ENCODE results near the gene HYCC1.
A peak's percentile ranks its signal among the peaks of the same experiment; 100 is the strongest.
"Not testable (repeated sequence)": the region's sequence is repeated elsewhere in the genome, so short reads cannot be mapped to it uniquely, and the experiment has no call there.

Gene HYCC1

DNA sequence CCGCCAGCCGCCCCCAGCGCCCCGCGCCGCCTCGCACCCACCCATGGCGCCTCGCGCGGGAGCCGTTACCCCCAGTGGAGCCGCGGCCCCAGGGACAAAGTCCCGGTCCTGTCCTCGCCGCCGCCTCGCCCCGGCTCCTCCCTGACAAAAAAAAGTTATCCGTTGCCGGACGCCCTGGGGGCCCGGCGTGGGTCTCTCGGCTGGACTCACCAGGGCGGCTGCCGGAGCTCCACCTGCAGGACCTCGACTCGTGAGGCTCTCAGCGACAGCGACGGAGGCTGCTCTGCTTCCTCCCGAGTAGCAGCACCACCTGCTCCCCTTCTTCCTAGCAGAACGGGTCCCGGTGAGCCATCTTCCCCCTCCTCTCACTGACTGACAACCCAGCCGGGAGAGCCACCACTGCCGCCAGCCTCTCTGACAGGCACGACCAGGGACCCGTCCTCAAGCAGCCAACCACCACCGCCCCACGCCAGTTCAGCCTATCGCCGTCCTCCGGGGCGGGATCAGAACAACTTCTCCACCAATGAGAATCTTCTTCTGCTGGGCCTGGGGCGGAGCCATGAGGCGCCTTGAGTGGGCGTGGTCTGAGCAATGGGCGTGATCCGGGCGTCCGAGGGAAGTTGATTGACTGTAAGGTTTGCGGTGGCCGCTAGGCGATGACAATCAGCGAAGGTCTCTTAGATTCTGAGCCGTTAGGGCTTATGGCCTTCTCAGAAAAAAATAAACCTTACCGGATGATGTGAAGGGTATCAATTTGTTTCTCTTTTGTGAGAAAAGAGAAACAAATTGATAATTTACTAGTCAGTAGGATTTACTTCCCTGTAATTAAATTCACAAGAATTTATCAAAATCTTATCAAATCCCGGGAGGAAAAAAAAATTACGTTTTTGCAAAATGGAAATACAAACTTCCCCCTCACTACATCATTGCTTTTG, at the start of gene HYCC1:
TSS of gene HYCC1 (minus strand) at position 416 of the 935 bp plus-strand sequence. CDS start 23,019 bp downstream, outside the sequence.
- DNase-seq (ENCODE audit: low read depth, low spot score) = peak; percentile 97

DNA sequence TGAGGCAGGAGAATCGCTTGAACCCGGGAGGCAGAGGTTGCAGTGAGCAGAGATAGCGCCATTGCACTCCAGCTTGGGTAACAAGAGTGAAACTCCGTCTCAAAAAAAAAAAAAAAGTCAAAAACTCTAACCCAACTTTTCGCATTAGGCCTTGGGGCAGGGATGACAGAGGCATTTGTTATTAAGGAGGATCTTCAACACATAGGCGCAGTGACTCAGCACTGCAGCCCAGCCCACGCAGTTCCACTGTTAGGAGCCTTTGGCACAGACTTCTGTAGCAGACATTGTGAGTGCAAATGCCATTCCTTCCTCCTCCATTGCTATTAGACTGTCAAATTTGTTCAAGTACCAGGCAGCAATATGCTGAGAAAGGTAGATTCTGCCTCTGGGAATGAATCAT, 48.5 kb upstream of the HYCC1 start:
- no peak for DNase-seq (ENCODE audit: low read depth, low spot score)

DNA sequence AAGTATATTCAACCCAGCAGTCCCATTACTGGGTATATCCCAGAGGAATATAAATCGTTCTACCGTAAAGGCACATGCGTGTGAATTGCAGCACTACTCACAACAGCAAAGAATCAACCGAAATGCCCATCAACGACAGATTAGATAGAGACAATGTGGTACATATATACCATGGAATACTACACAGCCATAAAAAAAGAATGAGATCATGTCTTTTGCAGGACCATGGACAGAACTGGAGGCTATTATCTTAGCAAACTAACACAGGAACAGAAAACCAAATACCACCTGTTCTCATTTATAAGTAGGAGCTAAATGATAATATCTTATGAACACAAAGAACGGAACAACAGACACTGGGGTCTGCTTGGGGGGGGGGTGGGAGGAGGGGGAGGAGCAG, 47.4 kb upstream of the HYCC1 start:
- DNase-seq (ENCODE audit: low read depth, low spot score) = no peak

DNA sequence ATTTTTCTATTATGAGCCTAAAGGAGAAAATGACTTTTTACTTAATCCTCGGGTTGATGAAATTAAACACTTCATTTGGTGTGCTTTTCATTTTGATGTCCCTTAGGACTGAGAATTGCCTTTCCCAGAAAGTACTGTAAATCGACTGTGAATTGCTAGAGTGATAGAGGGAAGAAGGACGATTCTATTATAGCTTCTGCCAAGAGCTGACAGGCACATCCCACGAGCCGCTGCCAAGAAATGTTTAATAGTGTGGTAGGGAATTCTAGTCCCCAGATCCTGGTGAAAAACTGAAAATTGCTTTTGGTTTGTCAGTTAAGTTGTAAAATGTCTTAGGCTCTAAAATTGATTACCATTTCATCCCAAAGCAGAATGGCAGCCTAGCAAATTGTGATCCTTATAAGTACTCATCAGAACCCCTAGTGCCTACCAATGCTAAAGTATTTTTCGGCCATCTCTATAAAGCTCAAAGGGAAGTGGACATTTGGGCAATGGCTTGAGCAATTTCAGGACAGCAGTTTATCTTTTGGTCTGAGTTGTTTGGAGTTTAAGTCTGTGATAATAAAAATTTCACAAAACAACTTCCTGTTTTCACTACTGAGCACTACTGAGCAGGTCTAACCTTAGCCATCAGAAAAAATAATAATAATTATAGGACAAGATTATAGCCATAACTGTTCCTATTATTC, 44.6 kb upstream of the HYCC1 start:
- DNase-seq (ENCODE audit: low read depth, low spot score) = no peak

DNA sequence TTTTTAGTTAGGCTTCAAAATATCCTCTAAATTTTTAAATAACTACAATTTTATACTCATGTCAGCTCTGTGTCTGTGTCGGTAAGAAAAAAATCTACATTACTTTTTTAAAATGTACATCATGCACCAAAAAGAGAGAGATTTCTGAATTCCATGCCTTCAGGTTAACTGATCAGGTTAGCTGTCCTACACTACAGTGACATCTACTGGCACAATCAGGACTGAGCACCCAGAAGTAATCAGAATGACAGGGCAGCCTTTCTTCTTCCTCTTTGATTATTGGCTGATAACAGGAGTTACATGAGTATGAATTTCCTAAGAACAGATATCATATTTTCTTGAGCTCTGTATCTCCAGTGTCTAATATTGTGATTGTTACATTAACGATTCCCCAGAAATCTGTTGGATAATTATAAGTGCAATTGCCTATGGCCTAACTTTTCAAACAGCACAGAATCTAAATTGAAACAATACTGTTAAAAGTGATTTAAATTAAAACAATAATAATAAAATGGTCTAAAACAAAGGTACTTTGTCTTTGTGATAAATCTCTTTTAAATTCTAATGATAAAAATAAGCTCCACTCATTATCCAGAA, 41.8 kb upstream of the HYCC1 start:
- peak; percentile 22 for DNase-seq (ENCODE audit: low read depth, low spot score)

DNA sequence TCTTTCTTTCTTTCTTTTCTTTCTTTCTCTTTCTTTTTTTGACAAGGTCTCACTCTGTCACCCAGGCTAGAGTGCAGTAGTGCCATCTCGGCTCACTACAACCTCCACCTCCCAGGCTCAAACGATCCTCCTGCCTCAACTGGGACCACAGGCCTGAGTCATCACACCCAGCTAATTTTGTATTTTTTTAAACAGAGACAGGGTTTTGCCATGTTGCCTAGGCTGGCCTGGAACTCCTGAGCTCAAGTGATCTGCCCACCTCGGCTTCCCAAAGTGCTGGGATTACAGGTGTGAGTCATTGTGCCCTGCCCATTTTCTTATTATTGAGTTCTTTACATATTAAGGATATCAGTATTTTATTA, 37.2 kb upstream of the HYCC1 start:
- not testable (repeated sequence) for DNase-seq (ENCODE audit: low read depth, low spot score)

DNA sequence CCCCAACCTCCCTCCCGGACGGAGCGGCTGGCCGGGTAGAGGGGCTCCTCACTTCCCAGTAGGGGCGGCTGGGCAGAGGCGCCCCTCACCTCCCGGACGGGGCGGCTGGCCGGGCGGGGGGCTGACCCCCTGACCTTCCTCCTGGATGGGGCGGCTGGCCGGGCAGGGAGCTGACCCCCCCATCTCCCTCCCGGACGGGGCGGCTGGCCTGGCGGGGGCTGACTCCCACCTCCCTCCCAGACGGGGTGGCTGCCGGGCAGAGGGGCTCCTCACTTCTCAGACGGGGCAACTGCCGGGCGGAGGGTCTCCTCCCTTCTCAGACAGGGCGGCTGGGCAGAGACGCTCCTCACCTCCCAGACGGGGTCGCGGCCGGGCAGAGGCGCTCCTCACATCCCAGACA, 32.4 kb upstream of the HYCC1 start:
- DNase-seq (ENCODE audit: low read depth, low spot score) = not testable (repeated sequence)

DNA sequence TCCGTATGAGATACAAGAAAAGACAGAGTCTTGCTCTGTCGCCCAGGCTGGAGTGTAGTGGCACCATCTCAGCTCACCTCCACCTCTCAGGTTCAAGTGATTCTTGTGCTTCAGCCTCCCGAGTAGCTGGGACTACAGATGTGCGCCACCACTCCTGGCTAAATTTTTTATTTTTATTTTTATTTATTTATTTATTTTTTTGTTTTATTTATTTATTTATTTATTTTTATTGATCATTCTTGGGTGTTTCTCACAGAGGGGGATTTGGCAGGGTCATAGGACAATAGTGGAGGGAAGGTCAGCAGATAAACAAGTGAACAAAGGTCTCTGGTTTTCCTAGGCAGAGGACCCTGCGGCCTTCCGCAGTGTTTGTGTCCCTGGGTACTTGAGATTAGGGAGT, 31.2 kb upstream of the HYCC1 start:
- DNase-seq (ENCODE audit: low read depth, low spot score) = not testable (repeated sequence)

DNA sequence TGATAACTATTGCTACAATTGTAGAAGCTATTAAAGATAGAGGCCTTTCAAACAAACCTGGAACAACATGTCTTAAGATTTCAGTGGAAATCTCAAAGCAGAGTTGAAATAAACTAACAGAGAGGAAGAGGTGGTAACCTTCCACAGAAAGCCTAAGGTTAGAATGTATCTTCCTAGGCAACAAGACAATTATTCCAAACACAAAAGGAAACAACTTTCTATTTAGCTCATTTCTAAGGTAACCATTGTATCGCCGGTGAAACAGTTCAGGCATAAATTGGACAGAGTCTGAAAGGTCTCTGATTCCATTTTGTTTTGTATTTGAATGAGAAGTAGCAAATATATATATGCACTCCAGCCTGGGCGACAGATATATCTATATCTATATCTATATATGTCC, 30.7 kb upstream of the HYCC1 start:
- no peak for DNase-seq (ENCODE audit: low read depth, low spot score)

DNA sequence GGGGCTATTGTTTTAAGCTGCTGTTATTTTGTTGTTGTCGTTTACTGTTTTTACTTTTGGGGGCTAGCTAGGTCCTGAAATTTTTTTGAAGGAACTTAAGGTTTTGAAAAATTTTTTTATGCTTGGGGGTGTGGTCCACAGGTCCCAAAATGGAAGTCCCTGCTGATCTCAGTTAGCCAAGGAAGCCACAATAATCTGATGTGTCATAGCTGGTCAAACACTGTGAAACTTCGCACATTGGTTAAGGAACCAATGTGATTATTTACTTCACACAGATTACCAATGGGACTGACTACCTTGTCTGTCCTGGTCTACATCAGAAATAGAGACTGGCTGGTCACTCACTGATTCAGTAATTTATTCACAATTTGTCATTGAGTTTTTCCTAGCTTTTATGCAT, 29.5 kb upstream of the HYCC1 start:
- no peak for DNase-seq (ENCODE audit: low read depth, low spot score)

DNA sequence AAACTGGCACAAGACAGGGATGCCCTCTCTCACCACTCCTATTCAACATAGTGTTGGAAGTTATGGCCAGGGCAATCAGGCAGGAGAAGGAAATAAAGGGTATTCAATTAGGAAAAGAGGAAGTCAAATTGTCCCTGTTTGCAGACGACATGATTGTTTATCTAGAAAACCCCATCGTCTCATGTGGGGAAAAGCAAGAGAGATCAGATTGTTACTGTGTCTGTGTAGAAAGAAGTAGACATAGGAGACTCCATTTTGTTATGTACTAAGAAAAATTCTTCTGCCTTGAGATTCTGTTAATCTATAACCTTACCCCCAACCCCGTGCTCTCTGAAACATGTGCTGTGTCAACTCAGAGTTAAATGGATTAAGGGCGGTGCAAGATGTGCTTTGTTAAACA, 25.7 kb upstream of the HYCC1 start:
- DNase-seq (ENCODE audit: low read depth, low spot score) = not testable (repeated sequence)

DNA sequence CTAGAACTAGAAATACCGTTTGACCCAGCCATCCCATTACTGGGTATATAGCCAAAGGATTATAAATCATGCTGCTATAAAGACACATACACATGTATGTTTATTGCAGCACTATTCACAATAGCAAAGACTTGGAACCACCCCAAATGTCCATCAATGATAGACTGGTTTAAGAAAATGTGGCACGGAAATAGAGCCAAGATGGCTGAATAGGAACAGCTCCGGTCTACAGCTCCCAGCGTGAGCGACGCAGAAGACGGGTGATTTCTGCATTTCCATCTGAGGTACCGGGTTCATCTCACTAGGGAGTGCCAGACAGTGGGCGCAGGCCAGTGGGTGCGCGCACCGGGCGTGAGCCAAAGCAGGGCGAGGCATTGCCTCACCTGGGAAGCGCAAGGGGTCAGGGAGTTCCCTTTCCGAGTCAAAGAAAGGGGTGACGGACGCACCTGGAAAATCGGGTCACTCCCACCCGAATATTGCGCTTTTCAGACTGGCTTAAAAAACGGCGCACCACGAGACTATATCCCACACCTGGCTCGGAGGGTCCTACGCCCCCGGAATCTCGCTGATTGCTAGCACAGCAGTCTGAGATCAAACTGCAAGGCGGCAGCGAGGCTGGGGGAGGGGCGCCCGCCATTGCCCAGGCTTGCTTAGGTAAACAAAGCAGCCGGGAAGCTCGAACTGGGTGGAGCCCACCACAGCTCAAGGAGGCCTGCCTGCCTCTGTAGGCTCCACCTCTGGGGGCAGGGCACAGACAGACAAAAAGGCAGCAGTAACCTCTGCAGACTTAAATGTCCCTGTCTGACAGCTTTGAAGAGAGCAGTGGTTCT, 21.8 kb upstream of the HYCC1 start:
- not testable (repeated sequence) for DNase-seq (ENCODE audit: low read depth, low spot score)

DNA sequence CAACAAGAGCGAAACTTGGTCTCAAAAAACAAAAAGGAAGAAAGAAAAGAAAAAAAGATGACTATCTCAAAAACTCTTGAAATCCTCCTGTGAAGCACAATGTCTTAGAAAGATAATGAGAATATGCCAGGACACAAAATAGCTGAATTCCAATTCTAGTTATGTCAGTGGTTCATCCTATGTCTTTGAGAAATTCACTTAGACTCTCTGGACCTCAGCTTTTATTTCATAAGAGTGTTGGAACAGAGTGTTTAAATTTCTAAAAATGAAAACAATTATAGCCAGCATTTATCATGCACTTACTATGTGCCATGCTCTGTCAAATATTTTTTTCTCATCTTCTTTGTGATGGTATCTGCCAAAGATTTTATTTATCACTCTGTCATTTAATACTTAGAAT, 13.3 kb upstream of the HYCC1 start:
- DNase-seq (ENCODE audit: low read depth, low spot score) = no peak

DNA sequence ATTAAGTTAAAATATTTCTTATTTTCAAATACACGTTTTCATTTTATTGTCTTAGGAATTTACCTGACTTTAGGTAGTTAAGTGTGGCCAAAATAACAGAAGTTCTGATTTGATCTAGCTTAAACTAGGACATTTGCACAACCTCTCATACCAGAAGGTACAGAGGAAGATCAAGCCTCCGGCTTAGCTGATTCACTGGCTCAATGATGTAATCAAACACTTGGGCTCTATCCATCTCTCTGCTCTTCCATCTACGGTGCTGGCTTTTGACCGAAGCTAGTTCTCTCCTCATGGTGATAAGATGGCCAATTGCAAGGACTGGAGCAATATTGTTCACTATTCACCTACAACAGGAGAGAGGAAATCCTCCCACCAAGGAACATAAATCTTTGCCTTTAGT, 12.2 kb upstream of the HYCC1 start:
- no peak for DNase-seq (ENCODE audit: low read depth, low spot score)

DNA sequence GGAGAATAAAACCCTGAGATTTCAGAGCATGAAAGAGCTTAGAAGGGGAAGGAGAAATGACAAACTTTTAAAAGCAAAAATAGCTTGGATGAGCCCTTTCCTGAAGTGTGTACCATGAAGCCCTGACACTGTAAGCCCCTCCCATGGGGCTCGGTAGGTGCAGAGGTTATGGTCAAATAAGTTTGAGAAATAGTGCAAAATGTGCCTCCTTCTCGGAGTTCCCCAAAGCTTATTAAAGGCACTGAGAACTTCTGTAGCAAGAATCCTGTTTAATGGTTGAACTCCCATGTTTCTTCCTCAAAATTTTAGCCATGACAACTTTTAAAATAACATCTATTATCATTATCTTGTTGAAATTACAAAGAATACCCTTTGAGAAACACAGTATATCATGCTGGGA, 10.5 kb upstream of the HYCC1 start:
- DNase-seq (ENCODE audit: low read depth, low spot score) = no peak

DNA sequence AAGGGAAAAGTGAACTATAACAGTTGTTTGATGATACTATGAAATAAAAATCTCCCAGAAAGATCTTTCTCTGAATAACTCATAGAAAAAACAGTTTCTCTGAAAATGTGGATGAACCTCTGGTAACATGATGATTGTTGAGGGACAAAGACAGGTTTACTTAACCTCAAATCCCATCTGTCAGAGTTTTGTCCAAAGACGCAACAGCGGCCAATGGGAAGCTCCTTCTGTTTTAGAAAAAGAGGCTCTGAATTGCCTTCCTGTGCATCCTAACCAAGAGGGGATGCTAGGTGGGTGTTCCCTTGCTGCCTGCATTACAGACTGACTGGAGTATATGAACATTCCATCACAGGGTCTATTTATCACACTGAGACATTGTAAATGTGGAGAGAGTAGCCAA, 8.9 kb upstream of the HYCC1 start:
- DNase-seq (ENCODE audit: low read depth, low spot score) = no peak

DNA sequence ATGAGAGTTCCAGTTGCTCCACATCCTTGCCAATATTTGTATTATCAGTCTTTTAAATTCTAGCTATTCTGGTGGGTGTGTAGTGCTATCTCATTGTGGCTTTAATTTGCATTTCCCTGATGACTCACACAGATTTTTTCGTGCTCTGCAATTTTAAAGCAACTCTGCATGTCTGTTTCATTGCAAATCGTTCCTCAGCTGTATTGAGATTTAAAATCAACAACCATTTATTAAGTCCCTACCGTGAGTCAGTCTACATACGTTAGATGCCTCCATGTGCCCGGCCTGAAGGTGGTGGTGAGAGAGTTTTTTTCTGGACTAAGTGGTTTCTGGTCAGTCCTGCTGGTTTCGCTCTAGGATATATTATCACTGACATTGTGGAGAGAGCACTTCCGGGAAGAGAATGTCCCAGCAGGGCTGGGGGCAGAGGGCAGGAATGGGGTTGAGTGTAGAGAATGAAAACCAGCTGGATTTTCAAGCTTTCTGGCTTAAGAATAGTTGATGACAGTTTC, 8.4 kb upstream of the HYCC1 start:
- peak; percentile 76 for DNase-seq (ENCODE audit: low read depth, low spot score)

DNA sequence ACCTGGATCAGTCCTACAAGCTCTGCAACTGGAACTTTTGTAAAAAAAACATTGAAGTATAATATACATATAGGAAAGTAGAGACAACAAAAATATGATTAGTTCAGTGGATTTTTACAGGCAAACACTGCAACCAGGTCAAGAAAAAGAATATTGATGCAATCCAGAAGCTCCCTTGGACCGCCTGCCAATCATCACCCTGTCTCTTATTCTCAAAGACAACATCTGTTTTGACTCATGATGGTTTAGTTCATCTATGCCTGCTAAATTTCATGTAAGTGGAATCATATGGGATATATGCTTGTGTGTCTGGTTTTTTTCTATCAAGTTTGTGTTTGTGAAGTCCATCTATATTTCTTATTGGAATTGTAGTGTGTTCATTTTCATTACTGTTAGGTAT, 7.7 kb upstream of the HYCC1 start:
- no peak for DNase-seq (ENCODE audit: low read depth, low spot score)

DNA sequence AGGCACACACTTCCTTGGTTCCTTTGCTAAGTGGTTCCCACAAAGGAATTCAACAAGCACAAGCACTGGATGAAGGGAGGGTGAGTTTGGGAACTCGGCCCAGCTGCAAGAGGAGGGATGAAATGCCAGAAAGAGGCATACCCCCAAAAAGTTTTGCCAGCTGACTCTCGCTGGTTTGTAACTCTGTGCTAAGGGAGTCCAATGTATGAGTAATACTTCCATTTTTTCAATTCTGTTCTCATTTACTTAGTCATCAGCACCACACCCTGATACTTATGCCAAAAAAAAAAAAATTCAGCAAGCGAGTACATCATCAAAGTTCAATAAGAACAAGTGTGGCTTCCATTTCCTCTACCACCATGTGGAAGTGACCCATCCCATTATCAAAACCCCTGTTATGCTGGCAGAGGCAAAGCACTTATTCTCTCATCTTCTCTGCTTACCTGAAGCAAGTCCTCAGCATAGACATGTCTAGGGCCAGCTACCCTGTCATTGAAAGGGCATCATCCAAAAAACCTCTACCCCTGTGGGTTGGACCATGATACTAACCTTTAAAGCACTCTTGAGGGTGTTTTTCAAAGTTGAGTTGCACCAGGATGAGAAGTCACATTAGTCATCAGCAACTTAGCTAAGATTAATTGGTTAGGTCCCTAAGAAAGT, 6.9 kb upstream of the HYCC1 start:
- DNase-seq (ENCODE audit: low read depth, low spot score) = no peak

DNA sequence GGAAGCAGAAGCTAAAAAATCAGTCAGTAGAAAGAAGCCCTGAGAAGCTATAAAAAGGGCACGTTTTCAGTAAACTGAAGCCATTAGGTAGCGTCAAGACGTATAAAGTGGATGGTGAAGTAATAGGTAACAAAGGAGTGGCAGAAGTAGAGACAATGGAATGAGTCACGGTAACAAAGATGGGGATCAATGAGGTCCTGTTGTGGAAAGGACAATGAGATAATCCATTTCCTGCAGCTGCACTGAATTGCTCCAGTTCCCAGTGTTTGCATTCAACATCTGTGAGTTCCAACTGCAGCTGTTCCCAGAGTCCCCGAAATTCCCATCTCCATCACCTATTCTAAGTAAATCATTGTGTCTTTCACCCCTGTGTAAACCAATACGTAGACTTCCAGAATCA, 4.8 kb upstream of the HYCC1 start:
- DNase-seq (ENCODE audit: low read depth, low spot score) = no peak

DNA sequence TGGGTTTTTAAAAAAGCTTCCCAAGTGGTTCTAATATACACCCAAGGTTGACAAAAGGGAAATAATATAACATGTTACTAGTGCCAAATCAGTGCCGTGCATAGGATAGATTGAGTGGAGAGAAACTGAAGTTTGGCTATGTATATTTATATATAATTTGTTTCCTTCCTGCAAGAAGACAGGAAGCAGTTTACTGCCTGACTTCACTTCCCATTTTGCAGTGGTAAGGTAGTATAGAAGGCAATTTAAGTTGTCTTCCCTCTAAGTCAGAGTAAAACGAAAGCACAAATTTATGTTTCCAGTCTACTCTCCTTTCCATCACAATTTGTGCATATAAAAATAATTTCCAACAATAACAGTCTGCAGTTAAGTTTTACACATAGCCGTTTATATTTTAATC, 3.4 kb upstream of the HYCC1 start:
- DNase-seq (ENCODE audit: low read depth, low spot score) = no peak

Measured in brain pericyte (primary cell).